ENCODE measurements around the gene LARGE1.

DNA sequence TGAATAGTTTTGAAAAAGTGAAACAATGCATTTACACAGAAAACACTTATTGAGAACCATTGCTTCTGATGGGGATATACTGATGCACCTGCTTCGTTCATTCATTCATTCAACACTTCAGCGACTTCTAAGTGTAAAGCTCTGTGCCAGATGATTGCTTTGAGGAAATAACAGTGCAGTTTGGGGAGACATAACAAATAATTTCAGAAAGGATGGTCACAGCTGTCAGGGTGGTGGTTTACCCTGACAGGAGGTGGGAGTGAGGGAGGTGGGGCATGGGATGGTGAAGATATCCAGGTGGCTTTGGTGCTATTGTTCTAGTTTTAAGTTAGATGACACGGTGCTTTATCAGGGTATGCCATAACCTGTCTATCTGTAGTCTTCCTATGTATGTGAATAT, 344.1 kb downstream of the LARGE1 start:
- TF ChIP-seq, protein P1, sequence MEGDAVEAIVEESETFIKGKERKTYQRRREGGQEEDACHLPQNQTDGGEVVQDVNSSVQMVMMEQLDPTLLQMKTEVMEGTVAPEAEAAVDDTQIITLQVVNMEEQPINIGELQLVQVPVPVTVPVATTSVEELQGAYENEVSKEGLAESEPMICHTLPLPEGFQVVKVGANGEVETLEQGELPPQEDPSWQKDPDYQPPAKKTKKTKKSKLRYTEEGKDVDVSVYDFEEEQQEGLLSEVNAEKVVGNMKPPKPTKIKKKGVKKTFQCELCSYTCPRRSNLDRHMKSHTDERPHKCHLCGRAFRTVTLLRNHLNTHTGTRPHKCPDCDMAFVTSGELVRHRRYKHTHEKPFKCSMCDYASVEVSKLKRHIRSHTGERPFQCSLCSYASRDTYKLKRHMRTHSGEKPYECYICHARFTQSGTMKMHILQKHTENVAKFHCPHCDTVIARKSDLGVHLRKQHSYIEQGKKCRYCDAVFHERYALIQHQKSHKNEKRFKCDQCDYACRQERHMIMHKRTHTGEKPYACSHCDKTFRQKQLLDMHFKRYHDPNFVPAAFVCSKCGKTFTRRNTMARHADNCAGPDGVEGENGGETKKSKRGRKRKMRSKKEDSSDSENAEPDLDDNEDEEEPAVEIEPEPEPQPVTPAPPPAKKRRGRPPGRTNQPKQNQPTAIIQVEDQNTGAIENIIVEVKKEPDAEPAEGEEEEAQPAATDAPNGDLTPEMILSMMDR (conservative IDR thresholded peaks at IDR 0.05; ENCODE audit: low read length): no peak
- no peak for TF ChIP-seq EZH2phosphoT487 (IDR thresholded peaks at IDR 0.05; ENCODE audit: borderline replicate concordance)
